A673 (cell line): Measurements from ENCODE around the gene SELENOK.

ENCODE experiments used
- CTCF ChIP-seq: fragments of 300-800, 200-600 bp; sonication (generic); conservative IDR thresholded peaks from 2 replicates; pipeline ENCODE4 v1.5.1; 2017; ENCODE audit warnings: low read depth, mild to moderate bottlenecking, antibody characterized with exemption, low read length, moderate library complexity, mixed read lengths
- EZH2 ChIP-seq: fragments of 200-600 bp; sonication (generic); IDR thresholded peaks from 2 replicates; pipeline ENCODE4 v1.6.1; 2017; ENCODE audit warnings: borderline replicate concordance, low read depth, mild to moderate bottlenecking, mixed read lengths, antibody characterized with exemption, low read length; ENCODE audit not compliant: poor library complexity, severe bottlenecking

- TF ChIP-seq CTCF = no peak
- TF ChIP-seq EZH2 = no peak
These were observed 29.4 kb downstream of the SELENOK start for GRCh38 chr3:53862241-53862640.
